Adipocyte (in vitro differentiated cells): ENCODE results near the gene SHB.

ENCODE experiments used
- DNase-seq: peaks from one replicate; pipeline ENCODE4 v3.0.0-alpha.2; 2015; ENCODE audit warnings: low read depth
- H3K27me3 ChIP-seq: replicated peaks from 2 replicates; pipeline ENCODE4 v1.7.0; 2013; ENCODE audit warnings: mild to moderate bottlenecking, low read length, moderate library complexity; ENCODE audit not compliant: control insufficient read depth, insufficient read depth
- H3K36me3 ChIP-seq: 2 replicates; pipeline ENCODE4 v1.7.0; 2013; ENCODE audit warnings: low read length, mild to moderate bottlenecking, moderate library complexity; ENCODE audit not compliant: control insufficient read depth, insufficient read depth, severe bottlenecking
- H3K4me1 ChIP-seq: 2 replicates; pipeline ENCODE4 v1.7.0; 2013; ENCODE audit warnings: mild to moderate bottlenecking, low read length, moderate library complexity; ENCODE audit not compliant: control insufficient read depth, insufficient read depth
- H3K4me3 ChIP-seq: 2 replicates; pipeline ENCODE4 v1.7.0; 2013; ENCODE audit warnings: mild to moderate bottlenecking, low read length, moderate library complexity
- H3K9ac ChIP-seq: 2 replicates; pipeline ENCODE4 v1.7.0; 2013; ENCODE audit warnings: mild to moderate bottlenecking, low read length, moderate library complexity
- H3K9me3 ChIP-seq: 2 replicates; pipeline ENCODE4 v1.7.0; 2013; ENCODE audit warnings: mild to moderate bottlenecking, low read length, moderate library complexity; ENCODE audit not compliant: control insufficient read depth

SHB gene

GRCh38 chr9:38025166-38025565 is 43.9 kb downstream of the SHB start:
- Histone ChIP-seq H3K9ac (no peak overlapping the region), H3K27me3 (no peaks in the 10 kb centered on the region), H3K36me3 (peaks cover 3% of the 10 kb centered on the region), H3K4me1 (peaks cover 43% of the 10 kb centered on the region), H3K9me3 (no peaks in the 10 kb centered on the region), H3K4me3 (no peak overlapping the region)
- no peak for DNase-seq

GRCh38 chr9:38024036-38024681 is 44.9 kb downstream of the SHB start:
- peak overlapping the region; percentile 10 for H3K9ac ChIP-seq
- no peaks in the 10 kb centered on the region for H3K27me3 ChIP-seq
- H3K9me3 ChIP-seq = no peaks in the 10 kb centered on the region
- H3K36me3 ChIP-seq = peaks cover 3% of the 10 kb centered on the region
- H3K4me1 ChIP-seq = peaks cover 52% of the 10 kb centered on the region
- no peak overlapping the region for H3K4me3 ChIP-seq
- peak; percentile 84 for DNase-seq

GRCh38 chr9:38023661-38024035 is 45.4 kb downstream of the SHB start:
- Histone ChIP-seq H3K4me3 (no peak overlapping the region), H3K36me3 (peaks cover 3% of the 10 kb centered on the region), H3K9ac (no peak overlapping the region), H3K4me1 (peaks cover 57% of the 10 kb centered on the region), H3K27me3 (no peaks in the 10 kb centered on the region), H3K9me3 (no peaks in the 10 kb centered on the region)
- DNase-seq = no peak

GRCh38 chr9:38022995-38023394 is 46.0 kb downstream of the SHB start:
- Histone ChIP-seq H3K4me1 (peaks cover 64% of the 10 kb centered on the region), H3K27me3 (no peaks in the 10 kb centered on the region), H3K9ac (no peak overlapping the region), H3K4me3 (no peak overlapping the region), H3K9me3 (no peaks in the 10 kb centered on the region), H3K36me3 (peaks cover 3% of the 10 kb centered on the region)
- no peak for DNase-seq

DNA sequence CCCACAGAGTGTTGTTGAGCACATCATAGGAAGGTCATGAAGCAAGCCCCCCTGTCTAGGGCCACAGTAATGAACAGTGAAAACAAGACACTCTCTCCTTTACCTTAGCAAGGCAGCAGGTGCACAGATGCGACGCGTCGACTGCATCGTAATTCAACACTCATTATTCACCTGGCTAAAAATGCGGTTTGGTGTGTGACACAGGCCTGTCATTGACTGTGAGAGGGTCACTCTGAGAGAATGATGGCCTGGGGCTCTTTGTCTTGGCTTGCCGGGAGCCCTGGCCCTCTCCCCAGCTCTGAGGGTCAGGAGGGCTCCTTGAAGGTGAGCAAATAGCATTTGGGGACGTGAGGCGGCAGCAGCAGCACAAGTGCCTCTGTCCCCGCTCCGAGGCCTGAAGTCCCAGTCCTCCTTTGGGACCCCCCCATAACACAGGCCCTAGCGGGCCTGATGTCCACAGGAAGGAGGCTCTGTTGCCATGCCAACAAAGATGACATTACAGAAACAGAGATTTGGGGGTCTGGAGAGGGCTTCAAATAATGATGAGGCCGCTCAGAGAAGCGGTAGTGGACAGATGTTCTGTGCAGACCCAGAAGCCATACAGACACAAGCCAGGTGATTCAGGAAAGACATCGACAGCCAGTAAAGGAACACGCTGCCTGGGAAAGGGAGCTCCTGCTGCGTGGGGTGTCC is 46.7 kb downstream of the SHB start:
- H3K4me1 ChIP-seq = peaks cover 68% of the 10 kb centered on the region
- no peak for DNase-seq

GRCh38 chr9:38020151-38021076 is 48.6 kb downstream of the SHB start:
- peaks cover 3% of the 10 kb centered on the region for H3K36me3 ChIP-seq
- no peaks in the 10 kb centered on the region for H3K9me3 ChIP-seq
- H3K27me3 ChIP-seq = no peaks in the 10 kb centered on the region
- no peak overlapping the region for H3K9ac ChIP-seq
- peaks cover 64% of the 10 kb centered on the region for H3K4me1 ChIP-seq
- no peak overlapping the region for H3K4me3 ChIP-seq
- no peak for DNase-seq

More for the DNA sequence above, 46.7 kb downstream of the SHB start:
- Histone ChIP-seq H3K9me3 (no peaks in the 10 kb centered on the region), H3K9ac (no peak overlapping the region), H3K36me3 (peaks cover 3% of the 10 kb centered on the region), H3K4me3 (no peak overlapping the region), H3K27me3 (no peaks in the 10 kb centered on the region)

DNA sequence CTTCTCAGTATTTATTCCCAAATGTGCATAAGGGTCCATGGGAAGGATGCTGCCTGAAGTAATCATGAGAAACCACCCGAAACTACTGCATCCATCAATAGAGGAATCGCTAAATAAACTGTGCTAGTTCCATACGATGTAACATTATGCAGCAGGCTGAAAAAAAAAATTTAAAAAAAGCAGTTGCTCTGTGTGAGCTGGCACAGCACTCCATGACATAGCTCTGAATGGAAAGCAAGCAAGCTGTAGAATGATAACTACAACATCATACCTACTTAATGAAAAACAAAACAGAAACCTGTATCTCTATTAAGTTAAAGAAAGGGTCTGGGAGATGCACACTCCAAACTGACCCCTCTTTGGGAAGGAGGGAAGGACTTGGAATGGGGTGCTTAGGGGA is 49.3 kb downstream of the SHB start:
- Histone ChIP-seq H3K27me3 (no peaks in the 10 kb centered on the region), H3K9me3 (no peaks in the 10 kb centered on the region), H3K36me3 (peaks cover 3% of the 10 kb centered on the region), H3K4me1 (peaks cover 57% of the 10 kb centered on the region), H3K9ac (no peak overlapping the region), H3K4me3 (no peak overlapping the region)
- DNase-seq = no peak

- Histone ChIP-seq H3K4me1 (peaks cover 51% of the 10 kb centered on the region), H3K27me3 (no peaks in the 10 kb centered on the region), H3K36me3 (peaks cover 3% of the 10 kb centered on the region), H3K9ac (peak overlapping the region; percentile 2), H3K9me3 (no peaks in the 10 kb centered on the region), H3K4me3 (no peak overlapping the region)
- peak; percentile 83 for DNase-seq
Measured at GRCh38 chr9:38018958-38019602, 49.9 kb downstream of the SHB start.

GRCh38 chr9:38018241-38018957 is 50.6 kb downstream of the SHB start:
- peak; percentile 50 for DNase-seq
- Histone ChIP-seq H3K4me3 (no peak overlapping the region), H3K27me3 (no peaks in the 10 kb centered on the region), H3K9ac (peak overlapping the region; percentile 2), H3K9me3 (no peaks in the 10 kb centered on the region), H3K36me3 (peaks cover 3% of the 10 kb centered on the region), H3K4me1 (peaks cover 44% of the 10 kb centered on the region)

DNA sequence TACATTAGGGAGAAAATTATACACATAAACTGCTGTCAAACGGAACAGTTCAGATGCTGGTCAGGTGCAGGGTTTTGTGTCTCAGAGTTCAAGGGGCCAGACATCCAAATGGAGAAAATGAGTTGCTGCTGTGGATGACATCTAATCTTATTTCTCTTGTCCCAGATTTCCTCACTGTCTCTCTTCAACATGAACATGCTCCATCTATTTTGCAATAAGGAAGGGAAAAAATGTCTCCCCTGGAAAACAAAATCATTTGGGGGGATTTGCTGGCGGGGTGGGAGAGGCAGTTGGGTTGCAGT is 51.2 kb downstream of the SHB start:
- Histone ChIP-seq H3K36me3 (peaks cover 3% of the 10 kb centered on the region), H3K4me1 (peaks cover 42% of the 10 kb centered on the region), H3K9ac (no peak overlapping the region), H3K4me3 (no peak overlapping the region), H3K27me3 (no peaks in the 10 kb centered on the region), H3K9me3 (no peaks in the 10 kb centered on the region)
- DNase-seq = peak; percentile 41
